Lung microvascular endothelial cell (primary cell): ENCODE data around the gene PTPRD. TPM values are rescaled to one million over a fixed set of nuclear protein-coding genes. Genes with fewer than 3 reads are reported as not detected.

Source experiments
- DNase-seq, 2 donors: peaks; one replicate each; pipeline versions ENCODE4 v3.0.0 to v3.0.0-alpha.2; 2010; ENCODE audit warnings: low read depth in 2 of 2
- total RNA-seq: library from RNA; depleted of rRNA; stranded (reverse); fragments of >200 nt; gene quantifications from 2 replicates; pipeline ENCODE4 v1.2.1, GENCODE V29; 2014

The PTPRD gene
- total RNA-seq, 1 donor from 2014 or later: 1.2 TPM

DNA sequence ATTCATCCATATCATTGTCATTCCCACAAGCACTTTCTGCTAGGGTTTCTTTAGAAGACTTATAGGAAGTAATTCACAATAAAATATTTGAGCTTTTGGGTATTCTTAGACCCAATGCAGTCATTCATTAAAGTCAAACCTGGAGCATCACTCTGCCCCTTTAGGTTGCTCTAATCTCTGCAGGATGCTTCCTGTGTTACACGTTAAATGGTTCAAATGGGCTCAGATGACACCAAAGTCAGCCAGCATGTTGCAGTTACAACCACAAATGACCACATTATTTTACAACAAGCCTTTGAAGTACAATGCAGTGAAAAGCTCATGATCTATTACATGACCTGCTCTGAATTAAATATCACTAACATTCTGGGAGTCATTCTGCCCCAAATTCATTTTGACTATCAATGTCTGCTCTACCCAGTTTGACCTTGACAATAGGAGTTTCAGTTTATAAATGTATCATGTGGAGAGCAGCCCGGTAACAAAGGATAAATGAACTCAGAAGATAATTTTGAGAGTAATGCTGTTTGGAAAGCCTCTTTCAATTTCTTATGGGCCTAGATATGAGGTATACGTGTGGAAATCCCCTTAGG is 2144.7 kb downstream of the PTPRD start:
- DNase-seq: no peak

DNA sequence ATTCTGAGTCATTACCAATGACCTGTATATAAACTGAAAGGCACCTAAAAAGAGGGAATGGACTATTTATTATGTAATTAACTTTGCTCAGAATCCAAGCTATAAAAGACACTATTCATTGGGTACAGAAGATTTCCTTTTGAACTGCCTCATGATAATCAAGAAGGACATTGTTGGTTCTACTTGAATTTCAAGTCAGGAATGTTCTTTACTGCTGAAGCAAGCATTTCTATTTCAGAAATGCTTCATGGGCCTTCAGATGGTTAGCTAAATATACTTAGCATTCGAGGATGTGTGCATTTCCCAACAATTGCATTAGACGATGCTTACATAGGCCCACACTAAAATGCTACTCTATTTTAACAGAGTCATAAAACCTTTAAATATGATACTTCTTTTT is 2155.0 kb downstream of the PTPRD start:
- no peak for DNase-seq

DNA sequence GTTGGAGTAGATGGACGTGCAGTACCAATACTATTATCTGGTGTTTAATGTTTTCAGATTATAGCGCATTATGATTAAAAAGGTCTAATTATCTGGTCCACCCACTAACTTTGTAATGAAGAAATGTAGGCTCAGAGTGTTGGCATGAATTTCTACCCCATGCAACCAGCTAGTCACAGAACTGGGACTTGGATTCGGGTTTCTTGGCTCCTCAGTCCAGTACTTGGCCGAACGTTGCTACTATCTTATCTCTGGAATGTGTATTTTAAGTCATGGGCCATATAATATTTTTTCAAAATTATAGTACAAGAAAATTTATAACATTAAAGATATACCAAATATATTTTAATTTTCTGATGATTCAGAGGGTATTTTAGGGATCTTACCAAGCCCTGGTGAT is 2155.7 kb downstream of the PTPRD start:
- DNase-seq: no peak

DNA sequence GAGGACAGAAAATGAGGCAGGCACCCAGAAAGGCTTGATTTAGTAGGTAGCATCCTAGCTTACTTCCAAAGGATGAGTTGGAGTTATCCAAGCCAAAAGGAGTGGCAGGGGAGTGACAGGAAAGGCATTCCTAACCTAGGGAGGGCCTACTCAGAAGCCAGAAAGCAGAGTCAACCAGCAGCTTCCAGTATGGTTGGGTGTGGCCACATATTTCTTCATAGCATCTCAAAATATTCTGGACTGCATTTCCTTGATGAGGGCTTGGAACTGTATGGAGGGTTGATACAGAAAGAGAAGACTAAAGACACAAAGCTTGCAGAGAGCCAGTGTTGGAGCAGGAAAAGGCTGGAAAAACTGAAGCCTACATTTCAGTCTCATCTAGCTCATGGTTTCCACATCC is 2156.5 kb downstream of the PTPRD start:
- DNase-seq: no peak

DNA sequence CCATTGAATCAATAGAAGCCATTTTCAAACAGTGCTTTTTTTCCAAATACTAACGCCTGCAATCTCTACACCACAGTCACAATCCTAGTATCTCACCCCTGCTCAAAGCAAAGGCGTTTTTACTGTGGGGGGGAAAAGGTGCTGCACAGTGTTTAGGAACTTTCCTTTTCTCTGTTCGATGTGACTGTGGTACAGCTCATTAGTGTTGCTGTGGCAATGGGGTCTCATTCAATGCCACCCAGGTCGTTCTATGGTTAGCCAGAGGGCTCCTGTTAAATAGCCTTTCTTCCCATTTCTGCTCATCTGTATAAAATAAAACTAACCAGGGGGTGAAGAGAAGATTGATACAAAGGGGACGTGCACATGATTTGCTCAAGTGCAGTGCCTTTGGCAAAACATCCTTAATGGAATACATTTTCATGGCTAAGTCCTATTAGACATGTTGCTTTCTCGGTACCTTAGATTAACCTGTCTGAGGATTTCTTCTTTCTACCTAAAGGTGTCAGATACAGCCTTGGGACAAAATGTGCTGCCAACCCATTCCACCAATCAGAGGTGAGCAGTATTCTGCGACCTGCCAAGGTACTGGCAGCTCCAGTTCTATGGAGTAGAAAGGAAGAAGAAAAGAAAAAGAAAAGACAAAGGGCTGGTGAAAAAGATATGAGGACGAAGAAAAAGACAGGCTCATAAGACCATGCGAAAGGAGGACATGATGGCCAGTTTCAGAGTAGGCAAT is 2161.8 kb downstream of the PTPRD start:
- no peak for DNase-seq

DNA sequence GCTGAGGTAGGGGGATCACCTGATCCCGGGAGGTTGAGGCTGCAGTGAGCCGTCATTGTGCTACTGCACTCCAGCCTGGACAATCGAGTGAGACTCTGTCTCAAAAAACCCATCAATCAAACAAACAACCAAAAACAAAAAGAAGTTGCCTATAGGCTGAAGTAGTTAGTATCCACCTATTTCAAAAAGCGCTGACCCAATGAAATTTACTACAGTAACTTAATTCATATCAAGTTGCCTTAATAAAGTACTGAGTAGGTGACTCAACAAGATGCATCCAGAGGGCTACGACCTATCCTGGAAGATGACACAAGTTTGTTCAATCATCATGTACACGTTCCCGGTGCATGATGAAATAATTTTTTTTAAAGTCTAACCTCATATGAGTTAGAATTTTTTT is 2164.6 kb downstream of the PTPRD start:
- DNase-seq: no peak

DNA sequence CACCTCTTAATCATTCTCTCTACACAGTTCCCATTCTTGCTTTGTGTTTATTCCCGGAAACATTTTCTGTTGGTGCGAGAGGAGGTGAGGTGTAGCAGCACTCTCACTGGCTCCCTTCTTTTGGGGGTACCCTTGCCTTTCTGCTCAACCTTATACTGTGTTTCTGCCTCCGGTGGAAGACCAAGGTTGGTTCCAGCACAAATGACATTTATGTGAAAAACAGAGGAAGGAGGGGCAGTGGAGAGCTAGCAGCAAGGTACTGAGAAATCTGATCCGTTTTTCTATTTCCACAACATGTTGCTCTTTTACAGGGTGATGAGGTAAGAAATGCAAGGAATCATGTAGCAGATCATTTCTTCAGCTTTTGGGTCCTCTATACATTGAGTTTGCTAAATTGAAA is 2165.2 kb downstream of the PTPRD start:
- DNase-seq: no peak

DNA sequence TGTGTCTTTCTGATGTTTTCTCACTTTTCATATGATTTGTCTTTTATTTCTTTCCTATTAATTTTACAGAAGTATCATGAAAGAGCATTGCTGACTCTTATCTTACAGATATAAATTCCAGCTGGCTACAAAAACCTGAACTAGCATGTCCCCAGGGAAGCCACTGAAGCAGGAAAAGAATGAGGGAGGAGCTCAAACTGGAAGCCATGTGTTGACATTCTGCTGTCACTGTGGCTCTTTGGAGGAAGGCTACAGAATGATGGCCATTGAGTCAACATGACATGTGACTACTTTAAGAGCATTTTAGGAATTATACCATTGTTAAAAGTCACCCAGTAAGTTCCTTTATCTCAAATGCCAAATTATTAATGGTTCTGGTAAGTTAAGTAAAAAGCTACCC is 2174.9 kb downstream of the PTPRD start:
- no peak for DNase-seq

DNA sequence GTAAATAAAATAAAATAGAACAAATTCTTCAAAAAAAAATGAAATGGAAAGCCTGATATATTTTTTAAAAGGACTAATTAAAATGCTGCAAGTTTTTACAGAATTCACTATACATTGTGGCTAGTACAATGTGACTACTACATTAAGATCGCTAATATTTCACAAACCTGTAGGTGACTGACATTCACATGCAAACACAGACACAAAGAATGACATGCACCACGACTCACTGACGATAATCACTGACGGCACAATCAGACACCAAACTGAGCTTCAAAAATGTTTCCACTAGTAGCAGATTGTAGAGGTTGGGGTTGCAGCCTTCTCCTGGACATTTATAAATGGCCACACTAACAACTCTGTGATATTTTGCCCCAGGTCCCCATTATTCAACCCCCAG is 2175.5 kb downstream of the PTPRD start:
- no peak for DNase-seq

DNA sequence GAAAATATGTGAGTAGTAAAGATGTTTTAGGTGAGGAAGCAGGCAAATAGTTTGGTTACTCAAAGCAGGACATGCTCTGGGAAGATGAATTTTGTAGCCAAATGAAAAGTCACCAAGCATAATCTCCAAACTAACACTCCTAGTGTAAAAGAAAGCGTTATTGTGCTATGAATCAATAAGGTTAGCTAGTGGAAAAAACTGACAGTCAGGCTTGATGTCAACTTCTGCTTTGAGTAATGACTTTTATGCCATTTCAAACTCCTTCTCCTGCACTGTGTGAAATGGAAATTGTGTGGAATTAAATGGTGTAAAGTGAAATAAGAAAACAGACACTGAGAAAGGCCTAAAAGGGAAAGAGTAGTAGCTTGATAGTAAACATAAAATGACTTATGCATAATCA is 2176.0 kb downstream of the PTPRD start:
- DNase-seq: no peak

DNA sequence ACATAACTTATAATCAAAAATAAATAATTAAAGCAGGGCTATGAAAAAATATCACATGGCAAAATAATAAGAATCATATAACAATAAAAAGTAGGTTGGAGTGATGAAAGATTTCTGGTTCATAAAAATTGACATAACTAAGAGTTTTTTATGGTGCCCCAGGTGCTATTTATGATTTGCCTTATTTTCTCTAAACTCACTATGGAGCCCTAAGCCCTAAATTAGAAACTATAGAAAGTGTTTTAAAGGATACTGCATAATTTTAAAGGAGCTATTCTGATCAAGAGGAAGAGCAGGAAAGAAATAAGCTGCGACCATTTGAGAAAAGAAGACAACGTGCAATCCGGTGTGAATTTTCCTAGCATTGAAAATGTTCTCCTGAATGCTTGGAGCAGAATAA is 2178.2 kb downstream of the PTPRD start:
- no peak for DNase-seq

DNA sequence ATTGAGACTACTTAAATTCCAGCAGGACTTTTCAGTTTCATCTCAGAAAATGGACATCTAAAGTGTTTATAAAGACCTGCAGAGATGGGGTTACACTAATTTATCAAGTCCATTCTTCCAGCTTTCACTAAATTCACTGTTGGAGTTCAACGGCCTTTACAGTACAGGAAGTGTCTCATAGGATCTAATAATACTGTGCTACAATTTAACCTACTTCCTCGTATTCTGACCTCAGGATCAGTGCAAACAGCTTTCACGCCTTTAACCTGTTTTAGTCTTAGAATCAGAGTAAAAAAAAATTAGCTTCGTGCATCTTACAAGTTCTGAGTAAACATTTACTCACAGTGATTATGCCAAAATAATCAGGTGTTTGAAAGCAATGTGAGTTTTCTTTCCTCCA is 2180.6 kb downstream of the PTPRD start:
- DNase-seq: peak in 1 of 2 donors; percentile 40

DNA sequence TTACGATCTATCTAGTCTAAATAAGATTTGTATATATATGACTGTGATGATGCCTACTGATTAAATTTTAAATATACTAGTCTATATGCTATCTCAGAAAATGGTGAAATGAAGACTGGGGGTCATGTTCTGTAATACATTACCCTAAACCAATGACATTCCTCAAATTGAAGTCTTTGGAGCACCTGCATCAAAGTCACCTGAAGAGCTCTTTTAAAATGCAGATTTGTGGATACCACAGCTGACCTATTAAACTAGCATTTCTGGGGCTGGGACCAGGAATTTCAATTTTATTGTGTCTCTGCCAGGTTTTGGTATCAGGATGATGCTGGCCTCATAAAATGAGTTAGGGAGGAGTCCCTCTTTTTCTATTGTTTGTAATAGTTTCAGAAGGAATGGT is 2181.3 kb downstream of the PTPRD start:
- no peak for DNase-seq

DNA sequence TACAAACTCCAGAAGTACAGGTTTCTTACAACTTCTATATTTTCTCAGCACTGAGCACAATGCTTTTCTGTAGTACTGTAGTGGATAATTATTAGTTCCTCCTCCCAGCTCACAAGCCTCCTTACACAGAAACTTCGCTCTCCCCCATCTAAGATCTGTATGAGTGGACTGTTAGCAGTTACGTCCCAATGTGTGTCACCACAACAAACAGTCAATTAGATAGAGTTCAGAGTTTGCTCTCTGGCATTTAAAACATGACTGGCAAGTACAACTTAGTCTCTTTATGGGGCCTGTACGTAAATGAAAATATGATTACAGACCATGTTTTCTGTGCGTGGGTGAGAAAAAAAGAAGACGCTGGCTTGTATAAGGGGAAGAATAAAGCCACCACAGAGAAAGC is 2181.9 kb downstream of the PTPRD start:
- no peak for DNase-seq

DNA sequence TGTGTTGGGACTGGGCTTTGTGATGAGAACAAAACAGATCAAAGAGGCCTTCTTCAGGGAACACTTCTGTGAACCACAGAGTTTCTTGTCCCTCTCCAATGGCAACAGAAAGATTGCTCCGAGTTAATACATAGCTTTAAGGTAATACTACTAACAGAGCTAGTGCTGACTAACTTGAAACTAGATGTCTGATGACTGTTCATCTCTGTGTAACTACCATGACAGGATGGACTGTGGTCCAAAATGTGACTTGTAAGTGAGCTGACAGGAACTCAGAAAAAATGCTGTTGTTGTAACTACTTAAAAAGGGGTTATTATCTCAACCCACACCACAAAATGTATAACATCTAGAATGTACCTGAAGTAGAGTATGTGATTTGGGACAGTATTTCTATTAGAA is 2183.0 kb downstream of the PTPRD start:
- no peak for DNase-seq

DNA sequence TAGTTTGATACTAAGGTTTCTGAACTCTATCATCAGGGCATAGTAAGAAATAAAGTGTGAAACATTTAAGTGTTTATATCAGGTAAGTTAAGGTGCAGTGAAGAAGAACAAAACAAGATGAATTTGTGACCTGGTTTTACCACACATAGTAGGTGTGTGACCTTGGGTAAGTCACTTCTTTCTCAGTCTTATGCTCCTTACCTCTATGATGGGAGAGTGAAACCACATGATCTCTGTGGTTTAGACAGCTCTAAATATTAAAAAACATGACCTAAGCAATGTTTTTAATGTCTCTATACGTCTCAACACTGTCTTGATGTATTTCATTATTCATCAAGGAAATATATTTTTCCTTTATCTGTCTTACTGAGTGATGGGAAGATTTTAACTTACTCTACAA is 2183.6 kb downstream of the PTPRD start:
- no peak for DNase-seq

DNA sequence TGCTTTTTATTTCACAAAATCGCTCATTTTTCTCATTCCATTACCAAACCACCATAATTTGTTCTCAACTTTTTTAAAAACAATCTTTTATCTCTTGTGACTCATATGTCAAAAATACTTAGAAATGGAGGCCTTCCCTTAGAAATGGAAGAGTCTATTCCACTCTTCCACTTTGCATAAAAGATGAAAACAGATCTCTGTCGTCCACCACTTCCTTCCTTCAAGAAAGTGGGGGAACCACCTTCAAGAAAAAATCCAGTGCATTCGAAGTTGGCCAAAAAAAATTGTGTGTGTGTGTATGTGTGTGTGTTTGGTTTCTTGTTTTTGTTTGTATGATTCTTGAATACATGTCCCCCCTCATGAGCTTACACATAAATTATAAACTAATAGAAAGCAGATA is 2184.4 kb downstream of the PTPRD start:
- DNase-seq: no peak

DNA sequence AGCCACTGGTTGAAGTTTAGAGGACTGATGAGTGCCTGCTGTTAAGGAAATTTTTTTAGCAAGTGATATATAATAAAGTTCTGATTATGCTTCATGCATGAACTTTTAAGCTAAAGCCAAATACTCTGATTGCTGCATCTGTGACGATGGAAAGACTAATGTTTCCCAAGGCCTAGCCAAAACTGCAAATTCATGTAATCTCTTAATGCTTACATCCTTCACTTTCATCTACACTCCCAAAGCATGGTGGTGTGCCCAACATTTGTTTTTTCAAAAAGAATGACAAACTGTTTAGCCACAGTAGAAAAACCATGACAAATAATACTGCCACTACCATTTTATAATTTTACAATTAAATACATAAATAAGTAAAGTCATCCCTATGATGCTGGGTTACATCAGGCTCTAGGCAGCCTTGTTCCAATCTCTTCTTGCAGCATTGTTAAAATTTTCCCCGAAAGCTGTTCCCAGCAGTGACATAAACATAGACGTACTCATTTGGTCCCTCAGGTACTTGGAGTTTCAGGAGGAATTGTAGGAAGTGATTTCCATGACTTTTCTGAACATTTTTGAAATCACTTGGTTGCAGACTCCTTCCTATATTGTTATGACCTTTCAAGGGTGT is 2187.9 kb downstream of the PTPRD start:
- DNase-seq: no peak

DNA sequence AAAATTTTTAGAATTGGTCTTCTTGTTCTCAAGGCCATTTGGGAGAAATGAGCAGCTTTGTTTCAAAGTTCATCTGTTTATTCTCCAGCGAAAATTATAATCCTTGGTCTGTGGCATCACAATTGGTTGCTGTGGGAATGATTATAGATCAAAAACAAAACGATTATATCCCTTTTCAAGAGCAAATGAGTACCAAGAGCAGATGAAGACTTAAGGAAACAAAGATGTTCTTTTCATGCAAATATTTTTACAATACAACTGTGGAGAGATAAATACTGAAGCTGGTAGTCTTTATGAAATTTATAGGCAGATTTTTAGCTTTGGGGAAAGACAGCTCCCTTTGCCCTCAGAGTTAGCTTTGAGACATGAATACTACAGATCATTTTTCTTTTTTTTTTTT is 2192.4 kb downstream of the PTPRD start:
- DNase-seq: no peak

DNA sequence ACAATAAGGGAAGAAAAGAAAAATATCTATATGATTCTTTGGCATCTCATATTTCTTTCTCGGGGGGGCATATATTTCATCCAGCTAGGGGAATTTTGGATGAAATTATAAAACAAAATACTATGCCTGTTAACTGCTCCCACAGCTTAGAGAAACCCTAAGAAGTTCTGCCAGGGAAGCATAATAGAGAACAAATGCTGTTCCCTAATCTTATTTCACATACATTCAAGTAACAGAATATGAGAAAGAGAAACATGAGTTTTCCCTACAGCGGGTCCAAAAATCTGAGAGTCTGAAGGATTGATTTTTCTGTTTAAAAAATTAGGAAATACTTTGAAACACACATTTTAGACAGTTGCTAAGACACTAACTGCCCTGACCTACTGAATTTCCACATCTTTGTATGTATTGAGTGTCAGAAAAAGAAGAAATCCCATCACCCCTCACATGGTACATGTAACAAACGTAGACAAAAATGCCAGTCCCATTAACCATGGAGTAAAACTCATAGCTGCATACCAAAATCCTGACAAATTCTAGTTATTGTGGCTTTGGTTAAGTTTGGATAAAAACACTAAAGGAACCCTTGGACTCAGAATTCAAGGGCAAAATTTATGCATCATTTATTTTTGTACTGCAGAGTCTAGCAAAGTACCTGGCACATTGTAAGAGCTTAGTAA is 2193.1 kb downstream of the PTPRD start:
- DNase-seq: no peak

DNA sequence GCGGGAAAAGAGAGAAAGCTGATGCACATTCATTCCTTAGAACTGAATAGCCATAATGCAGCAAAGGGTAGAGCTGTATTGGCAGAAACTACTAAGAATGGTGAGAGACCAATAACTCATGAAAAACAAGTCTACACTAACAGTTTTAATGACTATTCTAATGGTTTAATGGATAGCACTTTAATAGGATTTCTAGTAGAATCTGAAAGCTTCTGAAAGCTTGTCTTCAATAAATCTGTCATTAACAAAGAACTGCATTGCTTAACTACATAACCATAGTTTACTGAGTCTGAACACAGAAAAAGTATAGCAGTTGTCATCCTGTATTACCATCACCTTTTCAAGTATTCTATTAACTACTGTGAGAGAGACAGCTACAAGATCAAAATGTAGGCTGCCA is 2195.5 kb downstream of the PTPRD start:
- DNase-seq: no peak

DNA sequence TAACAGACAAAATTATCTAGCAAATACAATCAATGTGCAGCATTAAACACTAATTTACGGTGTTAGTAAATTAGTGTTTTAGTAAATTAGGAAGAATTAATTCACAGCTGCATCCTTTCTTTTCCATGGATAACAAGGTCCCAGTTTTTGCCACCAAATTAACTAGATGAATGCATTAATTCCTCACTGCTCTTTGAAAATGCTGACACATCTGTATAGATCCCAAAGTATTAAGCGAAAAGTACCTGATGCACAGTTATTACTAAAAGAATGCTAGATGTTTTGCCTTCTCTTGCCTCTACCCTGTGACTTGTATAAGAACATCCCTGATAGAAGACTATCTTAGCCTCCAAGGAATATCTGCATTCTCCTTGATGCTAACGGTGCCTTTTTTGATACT is 2200.5 kb downstream of the PTPRD start:
- no peak for DNase-seq
